DOHH2 (cell line): ENCODE data around the gene DZANK1.

Experiments used
- CTCF ChIP-seq: fragments of 200-600 bp; sonication (generic); IDR thresholded peaks from one replicate; pipeline ENCODE4 v1.5.1; 2014; ENCODE audit warnings: antibody characterized with exemption, mild to moderate bottlenecking, low read depth, low read length; ENCODE audit not compliant: poor library complexity, severe bottlenecking
- EZH2phosphoT487 ChIP-seq: fragments of 200-600 bp; sonication (generic); IDR thresholded peaks from 2 replicates; pipeline ENCODE4 v1.6.1; 2017; ENCODE audit warnings: borderline replicate concordance, mild to moderate bottlenecking, antibody characterized with exemption, low read length, moderate library complexity, mixed read lengths

- no peak for TF ChIP-seq CTCF
- no peak for TF ChIP-seq EZH2phosphoT487
Observed at GRCh38 chr20:18416486-18416885, 50.3 kb downstream of the DZANK1 start.
